ENCODE results near the gene VAT1L.

GRCh38 chr16:77787452-77787851 lies 912 bp upstream of the VAT1L start:
- TF ChIP-seq CTCF (IDR thresholded peaks at IDR 0.05) (no peak), POLR2AphosphoS5 (IDR thresholded peaks at IDR 0.05) (no peak), POLR2A (IDR thresholded peaks at IDR 0.05; ENCODE audit: low read depth) (no peak)
